DMS53 treated with DMSO at 0.1 percent for 48 hours (cell line): ENCODE measurements around the gene THBS3.
"Not testable (repeated sequence)": the region's sequence is repeated elsewhere in the genome, so short reads cannot be mapped to it uniquely, and the experiment has no call there.

ENCODE experiments used
- DNase-seq: peaks from one replicate; lab custom pipeline; 2025; ENCODE audit not compliant: unreplicated experiment; lab: John Stamatoyannopoulos, UW

THBS3 gene

GRCh38 chr1:155235375-155235774 is 27.7 kb upstream of the THBS3 start:
- not testable (repeated sequence) for DNase-seq

- DNase-seq, result not testable (repeated sequence)
Measured at GRCh38 chr1:155233502-155233901, 25.8 kb upstream of the THBS3 start.

GRCh38 chr1:155232001-155232978 is 24.6 kb upstream of the THBS3 start:
- DNase-seq, result not testable (repeated sequence)

- not testable (repeated sequence) for DNase-seq
Measured at GRCh38 chr1:155231302-155231701, 23.6 kb upstream of the THBS3 start.

DNA sequence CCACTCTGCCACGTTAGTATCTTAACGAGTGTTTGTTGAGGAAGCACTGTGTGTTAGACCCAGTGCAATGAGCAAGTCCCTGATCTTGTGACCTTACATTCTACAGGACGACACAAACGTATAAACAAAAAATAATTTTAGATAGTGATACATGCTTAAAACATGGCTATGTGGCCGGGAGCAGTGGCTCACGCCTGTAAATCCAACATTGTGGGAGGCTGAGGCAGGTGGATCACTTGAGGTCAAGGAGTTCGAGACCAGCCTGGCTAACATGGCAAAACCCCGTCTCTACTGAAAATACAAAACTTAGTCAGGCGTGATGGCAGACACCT is 20.4 kb upstream of the THBS3 start:
- DNase-seq, result no peak

DNA sequence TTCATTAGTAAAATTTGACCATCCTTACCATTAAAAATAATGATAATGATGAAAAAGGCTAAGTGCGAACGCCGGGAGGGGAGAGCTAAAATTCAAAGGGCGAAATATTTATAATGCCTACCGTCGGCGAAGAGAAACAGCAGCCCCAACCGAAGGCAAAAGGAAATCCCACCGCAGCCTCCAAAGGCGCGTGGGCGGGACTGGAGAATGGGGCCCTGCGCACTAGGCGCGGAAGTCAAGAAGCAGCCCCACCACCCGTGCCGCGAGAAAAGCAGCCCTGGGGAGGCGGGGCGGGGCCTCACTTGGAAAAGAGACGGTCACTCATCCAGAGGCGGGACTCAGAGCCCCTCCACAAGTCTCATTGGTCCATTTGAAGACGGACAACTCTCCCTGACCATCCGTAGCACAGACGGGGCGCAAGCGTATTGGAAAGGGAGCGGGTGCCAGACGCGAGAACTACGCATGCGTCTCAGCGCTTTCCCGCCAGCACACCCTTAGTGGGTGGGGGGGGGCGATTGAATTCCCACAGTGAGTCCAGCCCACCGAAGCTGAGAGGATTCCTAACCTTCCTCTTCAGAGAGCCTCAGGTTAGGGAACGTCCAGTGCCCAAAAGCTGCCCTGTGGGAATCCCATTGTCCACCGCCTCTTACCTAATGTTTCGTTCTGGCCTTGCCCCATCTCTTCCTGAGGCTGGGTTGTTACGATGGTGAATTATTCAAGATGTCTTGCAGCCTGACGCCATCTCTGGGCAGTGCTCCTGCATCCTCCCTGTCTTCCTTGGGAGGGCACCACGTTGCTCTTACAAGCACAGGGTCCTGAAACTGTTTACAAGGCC is 19.8 kb upstream of the THBS3 start:
- DNase-seq, result peak; percentile 98

GRCh38 chr1:155226910-155227260 is 19.2 kb upstream of the THBS3 start:
- DNase-seq, result peak; percentile 73

DNA sequence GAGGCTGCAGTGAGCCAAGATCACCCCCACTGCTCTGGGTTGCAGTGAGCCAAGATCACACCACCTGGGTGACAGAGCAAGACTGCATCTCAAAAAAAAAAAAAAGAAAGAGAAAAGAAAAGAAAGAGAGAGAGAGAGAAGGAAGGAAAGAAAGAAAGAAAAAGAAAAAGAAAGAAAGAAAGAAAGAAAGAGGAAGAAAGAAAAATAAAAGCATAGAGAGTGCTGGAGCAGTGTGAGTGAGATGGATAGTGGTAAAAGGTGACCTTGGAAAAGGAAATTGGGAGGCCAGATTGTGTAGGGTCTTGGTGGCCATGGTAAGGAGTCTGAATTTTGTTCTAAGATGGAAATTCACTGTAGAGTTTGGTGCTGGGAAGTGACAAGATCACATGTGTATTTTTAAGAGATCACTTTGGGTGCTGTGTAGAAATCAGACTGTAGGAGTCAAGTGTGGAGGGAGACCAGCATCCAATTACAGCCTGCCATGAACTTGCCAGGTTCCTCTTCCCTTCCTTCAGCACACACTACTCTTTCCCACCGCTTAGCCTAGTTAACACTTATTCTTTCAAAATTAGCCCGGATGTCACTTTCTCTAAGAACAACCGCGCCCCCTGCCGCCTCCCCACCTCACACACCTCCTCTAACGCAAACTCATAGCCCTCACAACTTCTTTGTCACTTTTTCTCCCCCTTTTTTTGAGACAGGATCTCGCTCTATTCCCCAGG is 18.7 kb upstream of the THBS3 start:
- peak; percentile 68 for DNase-seq

- not testable (repeated sequence) for DNase-seq
Measured at GRCh38 chr1:155225404-155225759, 17.7 kb upstream of the THBS3 start.

DNA sequence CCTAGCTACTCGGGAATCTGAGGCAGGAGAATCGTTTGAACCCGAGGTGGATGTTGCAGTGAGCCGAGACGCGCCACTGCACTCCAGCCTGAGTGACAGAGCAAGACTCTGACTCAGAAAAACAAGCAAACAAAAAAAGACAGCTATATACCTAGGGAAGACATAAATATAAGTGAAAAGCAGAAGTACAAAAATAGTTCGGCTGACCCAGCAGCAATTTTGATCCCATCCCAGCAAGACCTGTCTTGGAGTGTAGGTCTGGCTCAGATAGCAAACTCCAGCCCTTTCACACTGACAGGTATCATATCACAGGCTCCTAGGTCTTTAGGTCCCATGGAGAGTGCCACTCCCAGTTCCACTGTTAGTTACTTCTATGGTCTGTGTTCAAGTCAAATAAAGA is 15.3 kb upstream of the THBS3 start:
- DNase-seq, result no peak

GRCh38 chr1:155220211-155220965 is 12.7 kb upstream of the THBS3 start:
- DNase-seq, result not testable (repeated sequence)

DNA sequence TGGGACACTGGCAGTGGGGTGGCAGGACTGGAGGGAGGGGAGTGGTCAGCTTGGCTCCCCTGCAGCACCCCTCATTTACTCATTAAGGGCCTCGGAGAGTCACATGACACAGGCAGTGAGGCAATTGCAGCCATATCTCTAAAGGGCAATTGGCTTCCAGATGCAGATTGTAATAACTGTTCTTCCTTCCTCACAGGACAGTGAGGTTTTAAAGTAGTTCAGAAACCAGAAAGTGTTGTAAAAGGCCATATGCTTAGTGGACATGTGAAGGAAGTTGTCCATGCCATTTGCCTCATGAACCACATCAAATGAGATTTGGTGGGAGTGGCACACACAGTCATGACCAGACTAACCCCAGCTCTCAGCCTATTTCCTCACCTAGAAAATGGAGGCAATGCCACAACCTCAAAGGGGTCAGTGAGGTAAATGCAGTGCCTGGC is 11.9 kb upstream of the THBS3 start:
- DNase-seq, result peak; percentile 52

GRCh38 chr1:155218854-155219591 is 11.3 kb upstream of the THBS3 start:
- peak; percentile 78 for DNase-seq

GRCh38 chr1:155214702-155215101 is 7.0 kb upstream of the THBS3 start:
- not testable (repeated sequence) for DNase-seq

DNA sequence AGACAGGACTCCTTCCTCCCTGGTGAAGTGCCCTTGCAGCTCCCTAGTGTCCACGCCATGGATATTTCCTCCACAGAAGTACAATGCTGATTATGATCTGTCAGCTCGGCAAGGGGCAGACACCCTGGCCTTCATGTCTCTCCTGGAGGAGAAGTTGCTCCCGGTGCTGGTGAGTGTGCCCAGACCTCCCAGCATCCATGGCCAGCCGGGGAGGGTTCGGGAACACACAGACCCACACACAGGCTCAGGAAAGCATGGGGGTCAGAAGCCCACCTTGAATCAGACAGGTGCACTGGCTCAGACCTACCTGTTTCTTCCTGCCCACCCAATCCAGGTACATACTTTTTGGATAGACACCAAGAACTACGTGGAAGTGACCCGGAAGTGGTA is 4.3 kb upstream of the THBS3 start:
- not testable (repeated sequence) for DNase-seq

DNA sequence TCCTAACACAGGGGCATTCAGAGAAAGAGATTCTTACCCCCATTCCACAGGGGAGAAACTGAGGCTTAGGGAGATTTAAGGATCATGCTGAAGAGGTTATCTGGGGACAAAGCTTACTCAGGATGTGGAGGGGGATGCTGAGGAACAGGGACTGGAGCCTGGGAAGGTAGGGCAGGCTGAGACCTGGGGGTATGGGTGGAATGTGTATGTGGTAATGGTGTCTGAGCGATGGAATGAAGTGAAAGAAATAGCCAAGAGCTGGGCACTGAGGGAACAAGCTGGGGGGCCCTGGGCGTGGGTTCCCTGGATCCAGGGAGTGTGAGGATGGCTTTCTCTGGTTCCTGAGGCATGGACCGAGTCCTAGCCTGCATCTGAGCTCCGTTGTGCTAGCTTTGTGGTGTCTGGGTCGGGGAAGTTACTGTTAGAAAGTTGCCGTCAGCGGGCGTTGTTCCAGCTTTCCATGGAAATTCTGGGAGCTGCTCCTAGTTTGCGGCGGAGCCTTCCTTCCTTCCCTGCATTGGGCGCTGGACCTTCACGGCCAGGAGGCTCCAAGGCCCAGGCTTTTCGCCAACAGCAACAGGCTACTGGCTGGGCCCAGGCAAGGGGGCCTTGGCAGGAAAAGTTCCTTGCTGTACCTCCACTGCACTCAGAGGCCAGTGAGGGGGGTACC is 3.8 kb upstream of the THBS3 start:
- DNase-seq, result not testable (repeated sequence)

- no peak for DNase-seq
Measured at GRCh38 chr1:155210314-155211104, 2.8 kb upstream of the THBS3 start.

- DNase-seq, result no peak
Measured at GRCh38 chr1:155209312-155209721, 1.6 kb upstream of the THBS3 start.
